Transverse colon (tissue), 4 donors: Measurements from ENCODE around the gene ROPN1.
"Not testable (repeated sequence)": the region's sequence is repeated elsewhere in the genome, so short reads cannot be mapped to it uniquely, and the experiment has no call there.

Experiments used
- CTCF ChIP-seq, 5 experiments: fragments of 200-600 bp in 3 of 5; fragments of 450-650 bp in 2 of 5; sonication (generic) in 3 of 5; IDR thresholded peaks; 1 replicate in 2 of 5; 2 replicates in 3 of 5; pipeline ENCODE4 v1.5.1; 2016 to 2017; ENCODE audit warnings: antibody characterized with exemption in 5 of 5, inconsistent platforms in 3 of 5, mild to moderate bottlenecking in 2 of 5, moderate library complexity in 1 of 5
- EP300 ChIP-seq: sonication (generic); formaldehyde crosslinking; IDR thresholded peaks from one replicate; pipeline ENCODE4 v1.6.1; 2017; ENCODE audit warnings: antibody characterized with exemption, low read depth
- POLR2A ChIP-seq: fragments of 450-650 bp; IDR thresholded peaks from one replicate; pipeline ENCODE4 v1.6.1; 2016; ENCODE audit warnings: antibody characterized with exemption, mild to moderate bottlenecking, moderate library complexity
- POLR2AphosphoS5 ChIP-seq, 3 donors: sonication (generic); formaldehyde crosslinking; IDR thresholded peaks; one replicate each; pipeline ENCODE4 v1.6.1; 2016; ENCODE audit warnings: antibody characterized with exemption in 3 of 3

DNA sequence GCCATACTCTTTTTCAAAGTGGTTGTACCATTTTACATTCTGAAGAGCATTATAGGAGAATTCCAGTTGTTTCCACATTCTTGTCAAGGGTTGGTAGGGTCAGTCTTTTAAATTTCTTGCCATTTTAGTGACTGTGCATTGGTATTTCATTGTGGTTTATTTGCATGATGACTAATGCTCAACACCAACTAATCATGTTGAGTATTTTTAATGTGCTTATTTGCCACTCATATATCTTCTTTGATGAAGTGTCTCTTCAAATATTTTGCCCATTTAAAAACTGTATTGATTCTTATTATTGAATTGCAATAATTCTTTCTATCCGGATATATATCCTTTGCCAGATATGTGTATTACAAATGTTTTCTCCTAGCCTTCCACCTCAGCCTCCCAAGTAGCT, 16.4 kb upstream of the ROPN1 start:
- TF ChIP-seq POLR2AphosphoS5 (IDR thresholded peaks at IDR 0.05); POLR2A; CTCF (IDR thresholded peaks at IDR 0.05); EP300: not testable (repeated sequence)
